ENCODE measurements around the gene DPYD.

Gene DPYD

DNA sequence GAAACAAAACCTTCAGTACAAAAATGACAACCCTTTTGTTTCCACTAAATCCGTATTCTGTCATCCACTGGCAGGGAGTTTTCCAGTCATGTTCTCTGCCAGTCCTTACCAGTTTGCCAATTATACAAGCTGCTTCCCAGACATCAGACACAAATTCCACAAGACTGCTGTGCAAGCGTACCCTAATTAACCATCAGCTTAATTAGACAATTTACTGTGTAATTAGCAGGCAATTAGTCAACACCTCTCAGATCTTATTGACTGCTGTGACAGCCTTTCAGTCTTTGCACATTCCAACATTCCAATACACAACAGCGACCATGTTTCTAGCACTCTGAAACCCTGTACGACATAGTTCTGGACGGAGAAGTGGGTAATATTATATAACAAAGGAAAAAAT lies 420.1 kb downstream of the DPYD start:
- no peak for ATAC-seq (ENCODE audit: low read depth)
- no peaks in the 10 kb centered on the region for H3K9me3 Mint-ChIP-seq
- H3K4me1 Mint-ChIP-seq = peaks cover 2% of the 10 kb centered on the region
- no peak overlapping the region for H3K4me3 Mint-ChIP-seq
- no peaks in the 10 kb centered on the region for H3K27me3 Mint-ChIP-seq
- no peak overlapping the region for H3K27ac Mint-ChIP-seq
- no peaks in the 10 kb centered on the region for H3K36me3 Mint-ChIP-seq
- no peak for DNase-seq (ENCODE audit: low spot score in 2 of 2)

DNA sequence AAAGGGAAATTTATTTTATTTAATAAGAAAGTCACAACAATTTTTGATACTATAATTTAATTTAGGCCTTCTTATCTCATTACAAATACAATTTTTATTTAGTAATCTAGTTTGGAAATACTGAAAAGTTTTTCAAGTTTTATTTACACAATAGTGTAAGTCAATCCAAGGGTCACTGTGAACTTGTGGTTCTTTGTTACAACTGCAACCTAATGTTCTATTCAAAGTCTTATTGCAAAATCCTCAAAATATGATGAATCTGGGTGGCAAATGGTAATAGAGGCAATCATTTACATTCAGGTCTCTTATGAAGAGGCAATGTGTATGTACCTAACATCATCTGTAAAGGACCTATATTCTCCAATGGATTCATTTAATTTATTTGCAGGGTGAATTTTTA lies 421.2 kb downstream of the DPYD start:
- Mint-ChIP-seq H3K9me3 (no peaks in the 10 kb centered on the region), H3K4me1 (no peaks in the 10 kb centered on the region), H3K4me3 (no peak overlapping the region), H3K27ac (no peak overlapping the region), H3K36me3 (no peaks in the 10 kb centered on the region), H3K27me3 (no peaks in the 10 kb centered on the region)
- DNase-seq (ENCODE audit: low spot score in 2 of 2) = no peak
- no peak for ATAC-seq (ENCODE audit: low read depth)

DNA sequence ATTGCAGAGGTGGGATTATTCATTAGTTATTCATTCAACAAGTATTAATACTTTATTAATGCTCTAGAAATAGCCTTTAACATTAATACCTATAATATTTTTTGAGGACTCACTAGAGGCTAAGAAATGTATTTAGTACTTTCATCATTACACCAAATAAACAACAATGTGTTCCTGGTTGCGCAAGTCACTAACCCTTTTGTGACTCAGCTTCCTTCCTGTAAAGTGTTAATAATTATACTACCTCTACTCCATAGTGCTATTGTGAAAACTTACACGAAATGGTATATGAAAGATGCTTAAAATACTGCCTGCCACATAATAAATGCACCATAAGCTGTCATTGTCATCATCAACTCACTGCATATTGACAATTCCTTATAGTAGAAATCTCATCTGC lies 431.0 kb downstream of the DPYD start:
- Mint-ChIP-seq H3K4me3 (no peak overlapping the region), H3K36me3 (no peaks in the 10 kb centered on the region), H3K27ac (no peak overlapping the region), H3K4me1 (no peaks in the 10 kb centered on the region), H3K9me3 (no peaks in the 10 kb centered on the region), H3K27me3 (no peaks in the 10 kb centered on the region)
- DNase-seq (ENCODE audit: low spot score in 2 of 2) (no peak), ATAC-seq (ENCODE audit: low read depth) (no peak)

DNA sequence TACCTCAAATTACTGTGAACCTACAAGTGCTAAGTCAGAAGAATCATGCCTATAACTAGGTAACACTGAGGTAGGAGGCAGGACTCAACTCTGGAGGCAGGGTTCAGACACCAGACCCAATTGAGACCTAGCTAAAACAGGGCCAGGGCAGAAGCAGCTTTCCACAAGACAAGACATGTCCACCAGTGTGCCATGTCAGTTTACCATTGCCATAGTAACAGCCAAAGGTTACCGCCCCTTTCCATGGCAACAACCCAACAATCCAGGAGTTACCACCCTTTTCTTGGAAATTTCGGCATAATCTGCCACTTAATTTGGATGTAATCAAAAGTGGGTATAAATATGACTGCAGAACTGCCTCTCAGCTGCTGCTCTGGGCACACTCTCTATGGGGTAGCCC lies 432.3 kb downstream of the DPYD start:
- Mint-ChIP-seq H3K4me1 (no peaks in the 10 kb centered on the region), H3K36me3 (no peaks in the 10 kb centered on the region), H3K9me3 (no peaks in the 10 kb centered on the region), H3K27me3 (no peaks in the 10 kb centered on the region), H3K4me3 (no peak overlapping the region), H3K27ac (no peak overlapping the region)
- DNase-seq (ENCODE audit: low spot score in 2 of 2) (no peak), ATAC-seq (ENCODE audit: low read depth) (no peak)

DNA sequence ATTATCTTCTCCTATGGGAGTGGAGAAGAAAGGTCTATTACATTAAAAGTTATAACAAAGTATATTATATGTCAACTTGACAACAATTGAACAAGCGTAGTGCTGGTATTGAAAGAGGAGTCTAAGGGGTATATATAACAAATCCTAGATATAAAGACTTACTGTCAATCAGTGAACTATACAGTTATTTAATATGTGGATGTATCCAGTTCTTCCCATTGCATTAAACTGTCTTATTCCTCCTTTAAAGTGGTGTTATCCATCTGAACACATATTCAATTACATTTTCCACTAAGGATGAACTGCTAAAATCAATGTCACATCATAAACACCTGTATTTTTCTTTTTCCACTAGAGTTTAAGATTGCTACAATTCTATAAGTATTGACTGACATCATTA lies 438.8 kb downstream of the DPYD start:
- Mint-ChIP-seq H3K27ac (no peak overlapping the region), H3K36me3 (peaks cover 5% of the 10 kb centered on the region), H3K4me1 (no peaks in the 10 kb centered on the region), H3K9me3 (peaks cover 6% of the 10 kb centered on the region), H3K4me3 (no peak overlapping the region), H3K27me3 (no peaks in the 10 kb centered on the region)
- ATAC-seq (ENCODE audit: low read depth) (no peak), DNase-seq (ENCODE audit: low spot score in 2 of 2) (no peak)

DNA sequence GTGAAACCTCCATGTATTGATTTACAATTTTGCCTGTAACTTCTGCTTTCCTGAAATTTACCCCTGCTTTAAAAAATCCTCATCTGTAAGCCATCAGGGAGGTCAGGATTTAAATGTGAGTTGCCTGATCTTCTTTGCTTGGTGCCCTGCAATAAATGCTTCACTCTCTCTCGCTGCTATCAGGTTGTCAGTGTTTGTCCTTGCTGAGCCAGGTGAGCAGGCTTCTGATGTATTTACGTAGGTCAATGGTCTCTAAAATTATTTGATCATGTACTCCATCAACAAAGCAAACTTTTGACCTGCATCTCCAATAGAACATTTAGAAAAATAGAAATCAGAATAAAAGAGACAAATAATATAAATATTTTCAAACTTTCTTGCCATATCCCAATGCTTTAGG lies 453.4 kb downstream of the DPYD start:
- Mint-ChIP-seq H3K27me3 (no peaks in the 10 kb centered on the region), H3K4me3 (no peak overlapping the region), H3K4me1 (peaks cover 4% of the 10 kb centered on the region), H3K9me3 (peaks cover 3% of the 10 kb centered on the region), H3K27ac (no peak overlapping the region), H3K36me3 (peaks cover 6% of the 10 kb centered on the region)
- DNase-seq (ENCODE audit: low spot score in 2 of 2) (no peak), ATAC-seq (ENCODE audit: low read depth) (no peak)

DNA sequence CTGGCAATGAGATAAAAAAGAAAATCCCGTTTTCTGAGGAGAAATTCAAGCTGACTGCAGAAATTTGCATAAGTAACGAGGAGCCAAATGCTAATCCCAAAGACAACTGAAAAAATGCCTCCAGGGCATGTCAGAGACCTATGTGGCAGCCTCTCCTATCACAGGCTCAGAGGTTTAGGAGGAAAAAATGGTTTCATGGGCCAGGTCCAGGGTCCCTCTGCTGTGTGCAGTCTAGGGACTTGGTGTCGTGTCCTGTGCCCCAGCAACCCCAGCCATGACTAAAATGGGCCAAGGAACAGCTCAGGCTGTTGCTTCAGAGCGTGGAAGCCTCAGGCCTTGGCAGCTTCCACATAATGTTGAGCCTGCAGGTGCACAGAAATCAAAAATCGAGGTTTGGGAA lies 456.5 kb downstream of the DPYD start:
- Mint-ChIP-seq H3K9me3 (peaks cover 5% of the 10 kb centered on the region), H3K36me3 (peaks cover 6% of the 10 kb centered on the region), H3K27me3 (no peaks in the 10 kb centered on the region), H3K4me3 (no peak overlapping the region), H3K4me1 (peaks cover 7% of the 10 kb centered on the region), H3K27ac (no peak overlapping the region)
- ATAC-seq (ENCODE audit: low read depth) (no peak), DNase-seq (ENCODE audit: low spot score in 2 of 2) (no peak)

DNA sequence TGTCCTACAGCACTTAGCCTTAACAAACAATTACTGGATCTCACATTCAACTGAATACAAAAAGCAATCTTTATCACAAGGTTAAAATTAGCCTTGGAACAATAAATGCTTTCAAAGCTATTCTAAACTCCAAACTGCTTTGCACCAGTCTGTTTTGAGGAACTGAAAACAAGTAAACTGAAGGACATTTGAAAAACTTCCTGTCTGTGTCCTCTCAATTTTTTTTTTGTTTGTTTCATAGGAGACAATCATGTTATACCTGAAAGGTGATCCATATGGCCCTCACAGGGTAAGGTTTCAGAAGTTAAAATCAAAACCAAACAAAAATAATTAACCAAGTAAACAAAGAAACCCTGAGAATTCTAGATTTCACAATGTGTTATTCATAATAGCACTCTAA lies 459.1 kb downstream of the DPYD start:
- DNase-seq (ENCODE audit: low spot score in 2 of 2) (no peak), ATAC-seq (ENCODE audit: low read depth) (no peak)
- H3K27ac Mint-ChIP-seq = no peak overlapping the region
- H3K36me3 Mint-ChIP-seq = peaks cover 5% of the 10 kb centered on the region
- H3K4me3 Mint-ChIP-seq = no peak overlapping the region
- H3K4me1 Mint-ChIP-seq = peaks cover 7% of the 10 kb centered on the region
- H3K27me3 Mint-ChIP-seq = no peaks in the 10 kb centered on the region
- H3K9me3 Mint-ChIP-seq = peaks cover 8% of the 10 kb centered on the region

DNA sequence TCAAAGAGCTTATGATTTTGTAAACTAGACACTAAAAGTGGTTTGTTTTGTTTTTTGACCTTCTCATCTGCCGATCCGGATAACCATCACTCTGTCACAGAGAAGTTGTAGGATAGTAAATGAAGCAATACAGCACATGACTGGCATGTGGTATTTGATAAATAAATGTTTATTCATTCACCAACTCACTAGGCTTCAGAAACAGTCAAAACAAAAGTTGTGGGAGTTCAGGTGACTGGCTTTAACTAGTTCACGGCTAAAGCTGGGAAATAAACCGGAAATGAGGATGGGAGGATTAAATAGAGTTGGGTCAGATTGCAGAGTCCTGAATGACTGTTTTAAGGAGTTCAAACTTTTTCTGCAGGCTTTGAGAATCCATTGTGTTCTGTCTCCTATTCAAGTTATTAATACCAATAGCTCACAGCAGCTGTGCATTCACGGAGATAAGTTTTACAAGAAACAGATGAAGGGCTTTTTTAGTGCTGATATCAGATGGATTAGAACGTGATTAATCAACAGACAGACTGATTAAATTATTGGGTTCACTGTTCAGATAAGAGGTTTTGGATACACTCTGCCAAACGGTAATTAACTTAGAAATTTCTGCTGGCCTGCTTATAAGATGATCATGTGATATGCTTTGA lies 463.3 kb downstream of the DPYD start:
- DNase-seq (ENCODE audit: low spot score in 2 of 2) (no peak), ATAC-seq (ENCODE audit: low read depth) (no peak)
- no peaks in the 10 kb centered on the region for H3K27me3 Mint-ChIP-seq
- no peak overlapping the region for H3K4me3 Mint-ChIP-seq
- H3K36me3 Mint-ChIP-seq = peaks cover 2% of the 10 kb centered on the region
- peaks cover 3% of the 10 kb centered on the region for H3K4me1 Mint-ChIP-seq
- H3K27ac Mint-ChIP-seq = no peak overlapping the region
- H3K9me3 Mint-ChIP-seq = peaks cover 5% of the 10 kb centered on the region

DNA sequence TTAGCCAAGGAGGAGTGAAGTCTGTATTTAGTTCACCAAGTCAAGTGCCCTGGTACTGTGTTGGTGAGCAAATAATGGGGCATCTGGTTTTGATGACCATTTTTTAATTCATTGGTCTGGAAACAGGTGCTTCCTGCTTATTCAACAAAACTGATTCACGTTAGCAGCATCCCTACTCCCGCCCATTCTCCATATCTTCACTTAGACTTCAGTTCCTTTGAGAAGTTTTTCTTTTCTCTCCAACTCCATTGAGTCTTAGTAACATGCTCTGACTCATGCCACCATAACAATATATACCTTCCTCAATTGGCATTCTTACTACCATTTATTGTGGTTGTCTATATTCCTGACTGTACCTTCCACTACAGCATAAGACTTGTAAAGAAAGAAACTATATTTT lies 468.9 kb downstream of the DPYD start:
- ATAC-seq (ENCODE audit: low read depth) = no peak
- no peak for DNase-seq (ENCODE audit: low spot score in 2 of 2)
- Mint-ChIP-seq H3K4me3 (no peak overlapping the region), H3K27me3 (no peaks in the 10 kb centered on the region), H3K9me3 (peaks cover 2% of the 10 kb centered on the region), H3K27ac (no peak overlapping the region), H3K36me3 (peaks cover 2% of the 10 kb centered on the region), H3K4me1 (no peaks in the 10 kb centered on the region)

DNA sequence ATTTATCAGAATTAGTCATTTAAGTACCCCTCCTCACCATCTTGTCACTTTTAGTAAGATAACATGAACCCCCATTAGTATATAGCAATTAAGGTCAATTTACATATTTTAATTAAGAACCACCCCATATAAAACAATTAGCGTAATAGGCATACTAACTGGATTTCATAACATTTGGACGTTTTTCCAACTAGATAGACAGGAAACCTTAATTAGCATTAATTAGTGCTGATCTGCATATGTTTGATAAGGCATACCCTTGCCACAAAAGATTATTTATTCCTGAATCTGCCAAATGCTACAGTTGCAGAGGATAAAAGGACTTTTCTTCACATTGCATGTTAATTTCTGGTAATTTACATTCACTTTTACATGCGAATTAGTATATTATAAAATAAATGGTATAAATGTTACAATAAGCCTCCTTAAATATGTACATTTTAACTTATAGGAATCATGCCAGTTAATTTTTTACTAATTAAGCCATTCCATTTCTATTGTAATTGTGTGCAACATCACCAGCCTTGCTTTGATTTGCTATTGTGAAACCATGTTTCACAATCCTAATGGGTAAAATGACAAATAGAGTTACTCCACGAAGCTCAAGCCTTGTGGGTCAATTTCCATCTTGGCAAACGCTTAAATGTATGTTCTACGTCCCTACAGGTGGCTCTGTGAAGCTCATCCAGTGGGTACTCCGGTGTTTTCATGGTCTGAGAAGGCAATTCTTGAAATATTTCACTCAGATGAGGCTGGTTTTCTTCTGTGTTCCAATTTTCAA lies 469.6 kb downstream of the DPYD start:
- Mint-ChIP-seq H3K27me3 (no peaks in the 10 kb centered on the region), H3K27ac (no peak overlapping the region), H3K9me3 (peaks cover 1% of the 10 kb centered on the region), H3K4me3 (no peak overlapping the region), H3K4me1 (no peaks in the 10 kb centered on the region), H3K36me3 (no peaks in the 10 kb centered on the region)
- DNase-seq (ENCODE audit: low spot score in 2 of 2) (no peak), ATAC-seq (ENCODE audit: low read depth) (no peak)

DNA sequence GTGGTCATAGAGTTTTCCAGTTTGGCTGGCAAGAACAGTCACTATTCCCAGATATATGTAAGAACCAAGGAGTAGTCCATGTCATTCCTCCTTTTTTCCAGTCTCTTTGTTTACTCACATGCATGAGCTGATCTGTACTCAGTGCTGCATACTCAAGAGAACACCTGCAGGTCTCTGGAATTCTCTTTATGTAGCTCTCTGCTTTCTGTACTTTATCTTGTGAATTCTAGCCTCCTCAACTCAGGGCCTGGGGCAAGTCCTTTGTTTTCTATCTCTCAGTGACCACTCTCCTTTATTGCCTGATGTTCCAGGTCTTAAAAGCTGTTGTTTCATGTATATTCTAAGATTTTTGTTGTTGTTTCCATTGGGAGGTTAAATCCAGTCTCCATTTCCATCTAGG lies 478.9 kb downstream of the DPYD start:
- Mint-ChIP-seq H3K4me3 (no peak overlapping the region), H3K27me3 (no peaks in the 10 kb centered on the region), H3K9me3 (no peaks in the 10 kb centered on the region), H3K4me1 (no peaks in the 10 kb centered on the region), H3K27ac (no peak overlapping the region), H3K36me3 (no peaks in the 10 kb centered on the region)
- ATAC-seq (ENCODE audit: low read depth) (no peak), DNase-seq (ENCODE audit: low spot score in 2 of 2) (no peak)

DNA sequence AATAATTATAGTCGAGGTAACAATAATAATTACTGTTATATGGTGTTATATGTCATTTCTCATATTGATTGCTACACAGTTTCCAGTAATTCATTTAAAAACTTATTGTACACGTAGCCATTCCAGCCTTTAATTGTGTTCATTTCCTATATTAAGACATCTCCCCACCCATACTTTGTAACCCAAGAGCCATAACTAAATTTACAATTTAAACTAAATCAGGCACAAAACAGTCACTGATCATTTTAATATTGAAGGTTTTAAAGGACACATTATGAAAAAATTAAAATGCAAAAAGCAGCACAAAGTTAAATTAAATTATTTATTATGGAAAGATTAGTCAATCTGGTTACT lies 487.0 kb downstream of the DPYD start:
- Mint-ChIP-seq H3K27ac (no peak overlapping the region), H3K4me1 (no peaks in the 10 kb centered on the region), H3K4me3 (no peak overlapping the region), H3K27me3 (no peaks in the 10 kb centered on the region), H3K9me3 (no peaks in the 10 kb centered on the region), H3K36me3 (no peaks in the 10 kb centered on the region)
- ATAC-seq (ENCODE audit: low read depth) (no peak), DNase-seq (ENCODE audit: low spot score in 2 of 2) (no peak)

DNA sequence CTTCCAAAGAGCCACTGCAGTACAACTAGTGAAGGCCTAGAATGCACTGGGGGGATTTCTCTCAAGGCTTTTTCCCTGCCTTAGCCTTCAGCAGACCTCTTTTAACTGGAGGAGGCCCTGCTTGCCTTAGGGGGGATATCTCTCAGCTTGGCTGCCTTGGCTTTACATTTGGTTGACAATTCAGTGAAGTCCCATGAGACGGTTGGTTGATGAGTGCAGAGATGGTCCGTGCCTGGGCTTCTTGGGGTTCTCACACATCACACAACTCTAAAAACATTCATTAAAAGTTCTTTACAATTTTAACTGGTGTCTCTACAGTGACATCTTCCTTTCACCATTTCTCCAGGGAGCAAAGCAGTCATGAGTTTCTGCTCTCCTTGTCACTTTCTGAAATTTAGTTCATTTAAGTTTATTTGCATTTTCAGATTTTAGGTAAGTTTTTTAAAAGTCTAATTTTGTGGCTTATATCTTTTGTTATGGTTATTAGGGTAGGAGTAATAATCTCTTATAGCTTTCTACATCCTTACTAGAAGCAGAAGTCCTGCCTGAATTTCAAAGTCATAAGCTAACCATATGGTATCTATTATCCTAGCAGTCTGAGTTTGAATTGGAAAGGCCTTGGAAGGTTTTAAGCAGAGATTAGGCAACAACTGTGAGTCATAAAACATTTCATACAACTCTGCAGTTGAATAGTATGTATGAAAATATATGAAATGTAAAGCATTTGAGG lies 487.6 kb downstream of the DPYD start:
- Mint-ChIP-seq H3K27me3 (no peaks in the 10 kb centered on the region), H3K9me3 (peaks cover 1% of the 10 kb centered on the region), H3K36me3 (no peaks in the 10 kb centered on the region), H3K4me1 (no peaks in the 10 kb centered on the region), H3K4me3 (no peak overlapping the region), H3K27ac (no peak overlapping the region)
- DNase-seq (ENCODE audit: low spot score in 2 of 2) (no peak), ATAC-seq (ENCODE audit: low read depth) (no peak)
